HG03354 (cell line): ENCODE results near the gene TCF7L1.
"Not testable (repeated sequence)": the region's sequence is repeated elsewhere in the genome, so short reads cannot be mapped to it uniquely, and the experiment has no call there.

Experiments
- ATAC-seq: cut with Tn5 transposase; IDR thresholded peaks from one replicate; pipeline ENCODE4 v1.9.1; 2021; ENCODE audit warnings: mild to moderate bottlenecking; ENCODE audit not compliant: unreplicated experiment, poor library complexity, severe bottlenecking

The TCF7L1 gene

GRCh38 chr2:85130407-85130806, 2.8 kb upstream of the TCF7L1 start:
- no peak for ATAC-seq

- no peak for ATAC-seq
Measured at GRCh38 chr2:85131116-85131515, 2.1 kb upstream of the TCF7L1 start.

GRCh38 chr2:85132397-85132796, 795 bp upstream of the TCF7L1 start:
- ATAC-seq: no peak

- ATAC-seq: peak; percentile 24
Measured at GRCh38 chr2:85133751-85134254, 611 bp downstream of the TCF7L1 start.

- no peak for ATAC-seq
Measured at GRCh38 chr2:85134255-85134895, 1.2 kb downstream of the TCF7L1 start.

GRCh38 chr2:85134896-85135659, 1.9 kb downstream of the TCF7L1 start:
- ATAC-seq: no peak

GRCh38 chr2:85135660-85135914, 2.4 kb downstream of the TCF7L1 start:
- no peak for ATAC-seq

- no peak for ATAC-seq
Measured at GRCh38 chr2:85137156-85137555, 4.0 kb downstream of the TCF7L1 start.

- no peak for ATAC-seq
Measured at GRCh38 chr2:85143463-85144082, 10.4 kb downstream of the TCF7L1 start.

GRCh38 chr2:85145116-85145820, 12.1 kb downstream of the TCF7L1 start:
- no peak for ATAC-seq

GRCh38 chr2:85148190-85148589, 15.0 kb downstream of the TCF7L1 start:
- ATAC-seq: no peak

GRCh38 chr2:85151026-85151425, 17.8 kb downstream of the TCF7L1 start:
- ATAC-seq: no peak

GRCh38 chr2:85152895-85153294, 19.7 kb downstream of the TCF7L1 start:
- ATAC-seq: no peak

GRCh38 chr2:85154048-85154753, 21.0 kb downstream of the TCF7L1 start:
- no peak for ATAC-seq

GRCh38 chr2:85155082-85155481, 21.9 kb downstream of the TCF7L1 start:
- not testable (repeated sequence) for ATAC-seq

- no peak for ATAC-seq
Measured at GRCh38 chr2:85156153-85156552, 23.0 kb downstream of the TCF7L1 start.

GRCh38 chr2:85156619-85157018, 23.4 kb downstream of the TCF7L1 start:
- no peak for ATAC-seq

- ATAC-seq: no peak
Measured at GRCh38 chr2:85157345-85157744, 24.2 kb downstream of the TCF7L1 start.

GRCh38 chr2:85158559-85159273, 25.5 kb downstream of the TCF7L1 start:
- no peak for ATAC-seq
